SK-N-MC (cell line): ENCODE results near the gene HAS3.

Experiments
- EZH2 ChIP-seq: fragments of 200-600 bp; sonication (generic); IDR thresholded peaks from one replicate; pipeline ENCODE4 v1.6.1; 2017; ENCODE audit warnings: antibody characterized with exemption
- POLR2AphosphoS5 ChIP-seq: IDR thresholded peaks from 2 replicates; pipeline ENCODE4 v1.6.1; 2012; ENCODE audit warnings: mild to moderate bottlenecking, low read depth, low read length, borderline replicate concordance

DNA sequence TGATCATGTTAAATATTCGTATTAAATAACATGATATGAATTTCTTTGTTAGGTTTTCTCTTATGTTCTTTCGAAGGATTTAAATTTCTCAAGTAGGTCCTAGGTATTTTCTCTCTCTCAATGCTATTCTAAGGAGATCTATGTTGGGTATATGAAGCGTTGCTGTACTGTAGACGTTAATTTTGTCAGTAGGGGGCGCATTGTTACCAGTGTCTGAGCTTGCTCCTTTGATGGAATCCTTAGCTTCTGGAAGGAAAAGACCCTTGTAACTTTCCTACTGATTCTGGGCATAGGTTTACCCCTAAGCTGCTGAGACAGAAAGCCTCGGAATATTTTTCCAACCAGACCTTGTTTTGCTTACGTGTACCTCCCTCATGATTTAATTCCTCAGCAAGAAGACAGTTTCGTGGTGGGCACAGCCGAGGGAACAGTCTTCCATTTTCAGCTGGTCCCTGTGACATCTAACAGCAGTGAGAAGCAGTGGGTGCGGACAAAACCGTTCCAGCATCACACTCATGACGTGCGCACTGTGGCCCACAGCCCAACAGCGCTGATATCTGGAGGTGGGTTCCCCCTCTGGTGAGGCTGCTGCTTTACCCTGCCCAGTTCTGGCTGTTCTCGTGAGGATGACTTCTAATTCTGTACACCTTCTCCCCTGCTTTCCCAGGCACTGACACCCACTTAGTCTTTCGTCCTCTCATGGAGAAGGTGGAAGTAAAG, 44.9 kb downstream of the HAS3 start:
- TF ChIP-seq POLR2AphosphoS5 (no peak), EZH2 (no peak)
